IMR-90 (cell line): ENCODE results near the gene CDH13. TPM values are rescaled to one million over a fixed set of nuclear protein-coding genes. Genes with fewer than 3 reads are reported as not detected.
A peak's percentile ranks its signal among the peaks of the same experiment; 100 is the strongest.

Experiments
- ATAC-seq: fragments of 200-7000 bp; cut with Tn5 transposase; 2 replicates; pipeline ENCODE4 v1.9.1; 2020; ENCODE audit warnings: low read depth, mild to moderate bottlenecking, moderate library complexity
- BruUV-seq: library from RNA; stranded (reverse); fragments of 400-500 nt; replicated peaks from 2 replicates; lab custom pipeline; 2021; lab: Mats Ljungman, UMichigan
- CTCF ChIA-PET: fragments of 300-600 bp; formaldehyde crosslinking; extraction: SDS; loops from one replicate; lab custom pipeline; 2021; ENCODE audit warnings: antibody characterized with exemption; lab: Yijun Ruan, JAX
- POLR2A ChIA-PET: fragments of 300-600 bp; sonication (Branson Sonifier 250); formaldehyde crosslinking; loops from one replicate; lab custom pipeline; 2022; ENCODE audit warnings: antibody characterized with exemption; ENCODE audit not compliant: unreplicated experiment; lab: Charles Lee
- DNase-seq: peaks from one replicate; pipeline ENCODE4 v3.0.0; 2013
- H2AFZ ChIP-seq: replicated peaks from 2 replicates; pipeline ENCODE3; 2013; ENCODE audit warnings: low read length, mild to moderate bottlenecking; ENCODE audit not compliant: poor library complexity
- H2AK5ac ChIP-seq: 2 replicates; pipeline ENCODE4 v1.6.1; 2013; ENCODE audit warnings: low read depth, low read length, inconsistent platforms
- H2AK9ac ChIP-seq: replicated peaks from 2 replicates; pipeline ENCODE3; 2013; ENCODE audit warnings: mild to moderate bottlenecking, low read depth, low read length, moderate library complexity; ENCODE audit not compliant: poor library complexity
- H2BK120ac ChIP-seq: 2 replicates; pipeline ENCODE4 v1.6.1; 2013; ENCODE audit warnings: low read depth, low read length, inconsistent platforms
- H2BK15ac ChIP-seq: 3 replicates; pipeline ENCODE4 v1.6.1; 2013; ENCODE audit warnings: low read depth, low read length, inconsistent platforms
- H2BK20ac ChIP-seq: 2 replicates; pipeline ENCODE4 v1.6.1; 2013; ENCODE audit warnings: low read depth, mild to moderate bottlenecking, inconsistent platforms, low read length, moderate library complexity
- H2BK5ac ChIP-seq: 2 replicates; pipeline ENCODE4 v1.6.1; 2013; ENCODE audit warnings: mild to moderate bottlenecking, low read depth, low read length, inconsistent platforms; ENCODE audit not compliant: poor library complexity, severe bottlenecking
- H3K14ac ChIP-seq: replicated peaks from 2 replicates; pipeline ENCODE4 v1.6.1; 2013; ENCODE audit warnings: low read depth, low read length, inconsistent platforms
- H3K18ac ChIP-seq: 2 replicates; pipeline ENCODE4 v1.6.1; 2013; ENCODE audit warnings: low read depth, low read length, control low read depth
- H3K23ac ChIP-seq: 2 replicates; pipeline ENCODE4 v1.6.1; 2013; ENCODE audit warnings: low read depth, low read length, inconsistent platforms
- H3K27ac ChIP-seq: 2 replicates; pipeline ENCODE4 v1.5.1; 2013; ENCODE audit warnings: mild to moderate bottlenecking, control low read depth, low read length; ENCODE audit not compliant: insufficient read depth
- H3K27me3 ChIP-seq: 2 replicates; pipeline ENCODE4 v1.6.1; 2013; ENCODE audit warnings: low read length; ENCODE audit not compliant: control insufficient read depth, insufficient read depth
- H3K36me3 ChIP-seq: 2 replicates; pipeline ENCODE4 v1.6.1; 2013; ENCODE audit warnings: low read length, mixed read lengths; ENCODE audit not compliant: control insufficient read depth, insufficient read depth
- H3K4ac ChIP-seq: 2 replicates; pipeline ENCODE4 v1.6.1; 2013; ENCODE audit warnings: low read depth, low read length, inconsistent platforms
- H3K4me1 ChIP-seq: 2 replicates; pipeline ENCODE4 v1.6.1; 2013; ENCODE audit warnings: low read length, mixed read lengths; ENCODE audit not compliant: control insufficient read depth, insufficient read depth
- H3K4me2 ChIP-seq: 2 replicates; pipeline ENCODE4 v1.6.1; 2013; ENCODE audit warnings: low read depth, mild to moderate bottlenecking, control low read depth, low read length, moderate library complexity
- H3K4me3 ChIP-seq: 2 replicates; pipeline ENCODE4 v1.5.1; 2013; ENCODE audit warnings: low read depth, mild to moderate bottlenecking, control low read depth, low read length, moderate library complexity; ENCODE audit not compliant: insufficient read depth
- H3K56ac ChIP-seq: 2 replicates; pipeline ENCODE4 v1.6.1; 2013; ENCODE audit warnings: low read length, inconsistent platforms; ENCODE audit not compliant: insufficient read depth; ENCODE audit errors: extremely low read depth
- H3K79me1 ChIP-seq, 2 experiments: 2 replicates each; pipeline ENCODE4 v1.6.1; 2013; ENCODE audit warnings: low read length in 2 of 2, inconsistent platforms in 1 of 2, low read depth in 1 of 2
- H3K9ac ChIP-seq: 2 replicates; pipeline ENCODE4 v1.6.1; 2013; ENCODE audit warnings: low read depth, low read length, control low read depth
- H3K9me1 ChIP-seq: 2 replicates; pipeline ENCODE4 v1.6.1; 2013; ENCODE audit warnings: low read length, inconsistent platforms; ENCODE audit not compliant: insufficient read depth
- H3K9me3 ChIP-seq: 2 replicates; pipeline ENCODE4 v1.6.1; 2013; ENCODE audit warnings: low read length; ENCODE audit not compliant: control insufficient read depth, insufficient read depth
- H4K20me1 ChIP-seq: 2 replicates; pipeline ENCODE4 v1.6.1; 2013; ENCODE audit warnings: low read length, inconsistent platforms; ENCODE audit not compliant: insufficient read depth
- H4K5ac ChIP-seq: 2 replicates; pipeline ENCODE4 v1.6.1; 2013; ENCODE audit warnings: mild to moderate bottlenecking, low read depth, low read length, control low read depth
- H4K8ac ChIP-seq, 2 experiments: 2 replicates each; pipeline ENCODE4 v1.6.1; 2013; ENCODE audit warnings: low read depth in 2 of 2, low read length in 2 of 2, control low read depth in 1 of 2, inconsistent platforms in 1 of 2
- H4K91ac ChIP-seq: 2 replicates; pipeline ENCODE4 v1.6.1; 2013; ENCODE audit warnings: low read depth, low read length, inconsistent platforms; ENCODE audit not compliant: insufficient read depth
- BHLHE40 ChIP-seq: fragments of 150-350 bp; IDR thresholded peaks from 2 replicates; pipeline ENCODE4 v1.6.1; 2016; ENCODE audit warnings: mild to moderate bottlenecking, low read depth, low read length
- CEBPB ChIP-seq: IDR thresholded peaks from 2 replicates; pipeline ENCODE4 v1.6.1; 2012; ENCODE audit warnings: low read depth, low read length, improper control_type of control experiment
- CHD1 ChIP-seq: IDR thresholded peaks from 2 replicates; pipeline ENCODE4 v1.6.1; 2012; ENCODE audit warnings: low read depth, low read length, improper control_type of control experiment
- CTCF ChIP-seq: conservative IDR thresholded peaks from 2 replicates; pipeline ENCODE4 v1.5.1; 2012; ENCODE audit warnings: mild to moderate bottlenecking, low read depth, low read length, improper control_type of control experiment
- MAFK ChIP-seq: IDR thresholded peaks from 2 replicates; pipeline ENCODE4 v1.6.1; 2012; ENCODE audit warnings: low read depth, low read length, improper control_type of control experiment
- MAZ ChIP-seq: IDR thresholded peaks from 2 replicates; pipeline ENCODE4 v1.6.1; 2012; ENCODE audit warnings: low read depth, mild to moderate bottlenecking, low read length, improper control_type of control experiment, moderate library complexity, borderline replicate concordance
- MXI1 ChIP-seq: IDR thresholded peaks from 2 replicates; pipeline ENCODE4 v1.6.1; 2012; ENCODE audit warnings: low read depth, mild to moderate bottlenecking, low read length, moderate library complexity, borderline replicate concordance
- NFE2L2 ChIP-seq: fragments of 150-350 bp; IDR thresholded peaks from 2 replicates; pipeline ENCODE4 v1.6.1; 2016; ENCODE audit warnings: low read depth, mild to moderate bottlenecking, low read length
- POLR2A ChIP-seq: IDR thresholded peaks from 2 replicates; pipeline ENCODE4 v1.6.1; 2012; ENCODE audit warnings: mild to moderate bottlenecking, low read depth, low read length
- RAD21 ChIP-seq: IDR thresholded peaks from 2 replicates; pipeline ENCODE4 v1.6.1; 2012; ENCODE audit warnings: low read length, improper control_type of control experiment
- RCOR1 ChIP-seq: IDR thresholded peaks from 2 replicates; pipeline ENCODE4 v1.6.1; 2012; ENCODE audit warnings: mild to moderate bottlenecking, low read length, improper control_type of control experiment; ENCODE audit not compliant: insufficient replicate concordance
- WGBS, 2 experiments: methylation state at CpG; one replicate each; pipeline versions ENCODE4 v1.1.5 to v1.1.7; 2013; ENCODE audit warnings: missing lambda C conversion rate in 2 of 2; ENCODE audit not compliant: insufficient read length in 1 of 2; ENCODE audit errors: extremely low coverage in 2 of 2; 5-methylcytosine and 5-hydroxymethylcytosine counted together
- dilution Hi-C: fragments of 300-500 bp; cut with HindIII; formaldehyde crosslinking; loops from one replicate; pipeline ENCODE4 v1.14.3; 2018; ENCODE audit warnings: low sequenced_read_pairs; ENCODE audit not compliant: unreplicated experiment
- in situ Hi-C: fragments of 300-500 bp; cut with MboI; formaldehyde crosslinking; loops from 3 replicates; pipeline ENCODE4 v1.14.3; 2019; ENCODE audit warnings: low sequenced_read_pairs, inconsistent platforms, mixed read lengths
- intact Hi-C: fragments of 100-400 bp; cut with micrococcal nuclease; formaldehyde crosslinking; loops from 2 replicates; pipeline ENCODE4 v1.10.0; 2022
- polyA plus RNA-seq, 3 experiments: library from polyadenylated mRNA; depleted of rRNA; stranded (reverse); fragments of >200 nt; gene quantifications; 2 replicates each; pipeline ENCODE4 v1.2.3, GENCODE V29; 2012; ENCODE audit warnings: low replicate concordance in 1 of 3
- total RNA-seq: library from RNA; depleted of rRNA; stranded (reverse); fragments of >200 nt; gene quantifications from 2 replicates; pipeline ENCODE4 v1.2.3, GENCODE V29; 2012
- TF ChIP-seq, protein P1 (sequence below): fragments of 150-350 bp; IDR thresholded peaks from 2 replicates; pipeline ENCODE4 v1.6.1; 2016; ENCODE audit warnings: low read depth, mild to moderate bottlenecking, low read length, moderate library complexity, borderline replicate concordance

The CDH13 gene
- total and polyA plus RNA-seq, 2 of the 4 experiments (the other 2 are of a cell fraction), result 61.6 to 74.7 TPM

- Histone ChIP-seq H3K27me3 (no peaks in the 10 kb centered on the region), H3K27ac (no peak overlapping the region), H4K5ac (no peak overlapping the region), H3K23ac (no peak overlapping the region), H2BK120ac (no peak overlapping the region), H3K56ac (no peak overlapping the region), H4K20me1 (no peaks in the 10 kb centered on the region), H2BK20ac (no peak overlapping the region), H2AFZ (peak overlapping the region; percentile 18), H3K9me1 (no peaks in the 10 kb centered on the region), H3K9ac (no peak overlapping the region), H2BK15ac (no peak overlapping the region), H3K14ac (no peak overlapping the region), H3K4me1 (no peaks in the 10 kb centered on the region), H3K79me1 (no peaks in the 10 kb centered on the region), H2AK5ac (no peak overlapping the region), H3K4me2 (no peak overlapping the region), H3K4me3 (no peak overlapping the region), H4K91ac (no peak overlapping the region), H4K8ac (no peak overlapping the region), H2BK5ac (no peak overlapping the region), H3K4ac (no peak overlapping the region), H3K18ac (no peak overlapping the region), H2AK9ac (no peak overlapping the region), H3K9me3 (no peaks in the 10 kb centered on the region), H3K36me3 (no peaks in the 10 kb centered on the region)
- no TSS peak for BruUV-seq
- CTCF ChIA-PET, result interaction anchor here (0.6 kb wide), 1 partner anchor 853 kb away, joined by 3 read pairs; no protein-coding TSS in a partner anchor
- dilution Hi-C loops, result no loop called here
- DNase-seq, result no peak
- POLR2A ChIA-PET, result no interaction called here
- intact Hi-C loops, result no loop called here
- 8% methylated on average over 3 of the region's 5 CpGs; no CpG with 5 or more reads in 1 of the 2 experiments for WGBS, 2 experiments
- ATAC-seq, result no peak
- no peak for TF ChIP-seq MAFK
- no peak for TF ChIP-seq CTCF
- TF ChIP-seq BHLHE40, result no peak
- TF ChIP-seq CHD1, result no peak
- no peak for TF ChIP-seq POLR2A
- TF ChIP-seq MXI1, result no peak
- no peak for TF ChIP-seq RAD21
- no peak for TF ChIP-seq MAZ
- TF ChIP-seq RCOR1, result no peak
- TF ChIP-seq, protein P1, sequence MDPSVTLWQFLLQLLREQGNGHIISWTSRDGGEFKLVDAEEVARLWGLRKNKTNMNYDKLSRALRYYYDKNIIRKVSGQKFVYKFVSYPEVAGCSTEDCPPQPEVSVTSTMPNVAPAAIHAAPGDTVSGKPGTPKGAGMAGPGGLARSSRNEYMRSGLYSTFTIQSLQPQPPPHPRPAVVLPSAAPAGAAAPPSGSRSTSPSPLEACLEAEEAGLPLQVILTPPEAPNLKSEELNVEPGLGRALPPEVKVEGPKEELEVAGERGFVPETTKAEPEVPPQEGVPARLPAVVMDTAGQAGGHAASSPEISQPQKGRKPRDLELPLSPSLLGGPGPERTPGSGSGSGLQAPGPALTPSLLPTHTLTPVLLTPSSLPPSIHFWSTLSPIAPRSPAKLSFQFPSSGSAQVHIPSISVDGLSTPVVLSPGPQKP, result no peak
- TF ChIP-seq CEBPB, result no peak
- TF ChIP-seq NFE2L2, result no peak
- in situ Hi-C loops, result no loop called here
Measured at GRCh38 chr16:83769397-83770008, 1142.7 kb downstream of the CDH13 start.
